GM21619 (cell line): ENCODE data around the gene TRNP1.
"Not testable (repeated sequence)": the region's sequence is repeated elsewhere in the genome, so short reads cannot be mapped to it uniquely, and the experiment has no call there.

Source experiments
- ATAC-seq: cut with Tn5 transposase; IDR thresholded peaks from one replicate; pipeline ENCODE4 v1.9.1; 2021; ENCODE audit not compliant: unreplicated experiment

Gene TRNP1

GRCh38 chr1:26972390-26972789, 21.1 kb upstream of the TRNP1 start:
- ATAC-seq: no peak

- no peak for ATAC-seq
These were observed 20.7 kb upstream of the TRNP1 start for GRCh38 chr1:26972821-26973220.

- no peak for ATAC-seq
These were observed 16.6 kb upstream of the TRNP1 start for GRCh38 chr1:26976621-26977510.

GRCh38 chr1:26978901-26979300, 14.6 kb upstream of the TRNP1 start:
- no peak for ATAC-seq

GRCh38 chr1:26981146-26981846, 12.2 kb upstream of the TRNP1 start:
- ATAC-seq: no peak

- no peak for ATAC-seq
These were observed 9.6 kb upstream of the TRNP1 start for GRCh38 chr1:26983863-26984262.

- ATAC-seq: no peak
These were observed 9.2 kb upstream of the TRNP1 start for GRCh38 chr1:26984291-26984690.

GRCh38 chr1:26986658-26987057, 6.8 kb upstream of the TRNP1 start:
- no peak for ATAC-seq

GRCh38 chr1:26989403-26990109, 3.9 kb upstream of the TRNP1 start:
- ATAC-seq: not testable (repeated sequence)

- ATAC-seq: no peak
These were observed 2.0 kb upstream of the TRNP1 start for GRCh38 chr1:26991310-26992116.

GRCh38 chr1:26994020-26994786, 711 bp downstream of the TRNP1 start:
- peak; percentile 13 for ATAC-seq

- ATAC-seq: no peak
These were observed 1.5 kb downstream of the TRNP1 start for GRCh38 chr1:26994787-26995517.

GRCh38 chr1:26996024-26996423, 2.5 kb downstream of the TRNP1 start:
- no peak for ATAC-seq

GRCh38 chr1:26996665-26997064, 3.2 kb downstream of the TRNP1 start:
- no peak for ATAC-seq

- no peak for ATAC-seq
These were observed 5.2 kb downstream of the TRNP1 start for GRCh38 chr1:26998429-26999300.

GRCh38 chr1:26999440-26999987, 6.0 kb downstream of the TRNP1 start:
- no peak for ATAC-seq

- ATAC-seq: no peak
These were observed 6.8 kb downstream of the TRNP1 start for GRCh38 chr1:27000090-27000816.
